PFSK-1 (cell line): ENCODE data around the gene TIMM13.

Experiments used
- FOXP2 ChIP-seq: optimal IDR thresholded peaks from 2 replicates; pipeline ENCODE3; 2011; ENCODE audit warnings: borderline replicate concordance, control low read depth, inconsistent platforms; ENCODE audit not compliant: insufficient read depth; ENCODE audit errors: extremely low read length, extremely low read depth
- REST ChIP-seq, 2 experiments: IDR thresholded peaks; 2 replicates each; pipeline versions ENCODE4 v1.6.1 to v1.8.0; 2011 to 2012; ENCODE audit warnings: low read depth in 2 of 2, low read length in 2 of 2, control low read depth in 1 of 2, inconsistent platforms in 1 of 2, mild to moderate bottlenecking in 1 of 2, moderate library complexity in 1 of 2; ENCODE audit not compliant: insufficient read depth in 1 of 2
- SIN3A ChIP-seq: IDR thresholded peaks from 2 replicates; pipeline ENCODE4 v1.6.1; 2012; ENCODE audit warnings: mild to moderate bottlenecking, low read length, moderate library complexity, borderline replicate concordance; ENCODE audit not compliant: insufficient read depth
- TAF1 ChIP-seq: IDR thresholded peaks from 2 replicates; pipeline ENCODE4 v1.6.1; 2012; ENCODE audit warnings: low read length, control low read depth, borderline replicate concordance; ENCODE audit not compliant: insufficient read depth

- TF ChIP-seq SIN3A (no peak), FOXP2 (no peak), TAF1 (no peak), REST (IDR thresholded peaks at IDR 0.05; ENCODE audit: insufficient read depth in 1 of 2, low read depth in 2 of 2, low read length in 2 of 2) (no peak)
These were observed 9.0 kb upstream of the TIMM13 start for GRCh38 chr19:2436384-2436783.
